ENCODE measurements around the gene PPM1N.

PPM1N gene

GRCh38 chr19:45497791-45498190 is 452 bp upstream of the PPM1N start:
- TF ChIP-seq CTCF (IDR thresholded peaks at IDR 0.05), result no peak

- no peak for TF ChIP-seq CTCF (IDR thresholded peaks at IDR 0.05)
Observed at GRCh38 chr19:45499196-45500180, 1.2 kb downstream of the PPM1N start.

- no peak for TF ChIP-seq CTCF (IDR thresholded peaks at IDR 0.05)
Observed at GRCh38 chr19:45500918-45501729, 2.9 kb downstream of the PPM1N start.

- TF ChIP-seq CTCF (IDR thresholded peaks at IDR 0.05), result no peak
Observed at GRCh38 chr19:45501730-45502014, 3.4 kb downstream of the PPM1N start.

GRCh38 chr19:45502111-45502510 is 3.9 kb downstream of the PPM1N start:
- no peak for TF ChIP-seq CTCF (IDR thresholded peaks at IDR 0.05)

- TF ChIP-seq CTCF (IDR thresholded peaks at IDR 0.05), result no peak
Observed at GRCh38 chr19:45503909-45504308, 5.7 kb downstream of the PPM1N start.

GRCh38 chr19:45505151-45505995 is 7.1 kb downstream of the PPM1N start:
- TF ChIP-seq CTCF (IDR thresholded peaks at IDR 0.05), result no peak

All from LNCAP (cell line).